HPDE6-E6E7 (cell line): ENCODE measurements around the gene SREBF1.
"Not testable (repeated sequence)": the region's sequence is repeated elsewhere in the genome, so short reads cannot be mapped to it uniquely, and the experiment has no call there.

Source experiments
- DNase-seq: peaks from one replicate; pipeline ENCODE4 v3.0.0; 2011; ENCODE audit warnings: missing footprints; ENCODE audit errors: extremely low spot score

Gene SREBF1

DNA sequence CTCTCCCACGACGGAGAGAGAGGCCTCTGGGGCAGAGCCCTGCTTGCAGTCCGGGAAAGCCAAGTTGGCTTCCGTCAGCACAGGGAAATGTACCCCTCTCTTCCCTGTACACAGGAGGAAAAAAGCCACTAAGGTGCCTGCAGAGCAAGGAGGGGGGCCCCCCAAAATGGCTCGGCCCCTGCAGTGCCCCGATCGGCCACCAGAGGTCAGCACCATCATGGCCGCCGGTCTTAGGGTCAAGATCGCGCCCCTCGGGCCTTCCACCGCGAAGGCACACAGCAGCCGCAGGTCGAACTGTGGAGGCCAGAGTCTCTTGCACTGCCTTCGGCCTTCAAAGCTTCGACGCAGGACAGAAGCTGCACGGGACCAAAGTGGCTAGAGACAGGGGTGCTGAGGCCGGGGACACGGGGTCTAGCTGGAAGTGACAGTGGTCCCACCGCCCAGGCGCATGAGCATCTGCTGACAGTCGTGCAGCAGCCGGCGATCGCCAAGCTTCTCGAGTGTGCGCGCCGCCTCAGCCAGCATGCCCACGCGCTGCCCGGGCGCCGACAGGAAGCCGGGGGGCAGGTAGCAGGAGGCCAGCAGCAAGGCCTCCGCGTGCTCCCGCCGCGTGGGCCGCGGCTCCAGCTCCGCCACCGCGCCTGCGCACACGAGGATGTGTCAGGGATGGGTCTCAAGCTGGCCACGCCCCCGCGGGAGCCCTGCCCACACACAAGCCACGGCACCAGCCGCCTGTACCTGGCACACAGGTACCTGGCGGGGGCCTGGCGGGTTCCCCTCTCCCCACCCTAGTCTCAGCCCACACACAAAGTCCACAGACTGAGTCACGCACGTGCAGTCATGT is 24.4 kb downstream of the SREBF1 start:
- no peak for DNase-seq

DNA sequence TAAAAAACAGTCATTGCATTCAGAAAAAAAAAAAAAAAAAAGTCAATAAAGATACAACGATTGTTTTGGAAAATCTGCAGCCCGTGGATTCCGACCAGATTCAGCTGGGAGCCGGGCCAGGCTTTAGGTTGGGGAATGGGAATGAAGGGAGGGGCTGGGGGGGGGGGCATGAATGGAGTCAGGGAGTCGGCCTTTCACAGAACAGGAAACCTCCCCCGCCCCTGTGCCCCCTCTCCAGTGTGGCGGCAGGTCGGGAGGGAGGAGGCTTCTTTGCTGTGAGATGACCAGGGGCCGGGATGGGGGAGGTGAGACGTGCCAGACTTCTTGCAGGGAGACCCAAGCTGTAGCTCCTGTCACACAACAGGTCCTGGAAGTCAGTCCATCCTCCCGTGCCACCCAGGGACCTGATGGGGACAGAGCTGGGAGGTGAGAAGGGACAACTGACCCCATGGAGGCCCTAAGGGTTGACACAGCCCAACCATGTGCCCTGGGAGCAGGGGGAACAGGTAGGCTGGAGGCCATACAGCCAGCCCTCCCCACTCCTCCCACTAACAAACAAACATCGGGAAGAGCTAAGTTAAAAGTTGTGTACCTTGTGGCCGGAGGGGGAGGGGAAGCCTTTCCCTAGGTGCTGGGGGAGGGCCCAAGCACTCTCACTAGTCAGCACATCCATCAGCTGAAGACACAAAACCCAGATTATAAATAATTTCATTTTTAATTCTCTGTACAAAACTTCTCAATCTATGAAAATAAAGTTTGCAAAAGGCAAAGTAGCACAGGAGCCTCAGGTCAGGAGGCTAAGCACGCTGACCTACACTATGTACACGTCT is 25.2 kb downstream of the SREBF1 start:
- no peak for DNase-seq

DNA sequence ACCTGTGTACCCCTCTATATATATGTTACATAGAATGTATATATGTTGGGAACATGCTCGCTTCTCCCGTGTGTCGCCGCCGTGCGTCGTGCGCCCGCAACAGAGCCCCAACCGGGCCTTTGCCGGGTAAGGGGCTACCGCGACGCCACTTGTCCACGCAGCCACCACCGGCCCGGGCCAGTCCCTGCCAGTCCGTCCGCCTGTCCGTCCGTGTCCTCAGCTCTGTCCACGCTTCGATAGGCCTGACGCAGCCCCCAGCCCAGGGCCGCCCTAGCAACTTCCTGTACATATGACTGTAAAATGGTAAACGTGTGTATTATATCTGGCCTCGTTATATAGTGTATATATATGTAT is 25.9 kb downstream of the SREBF1 start:
- DNase-seq, result no peak

DNA sequence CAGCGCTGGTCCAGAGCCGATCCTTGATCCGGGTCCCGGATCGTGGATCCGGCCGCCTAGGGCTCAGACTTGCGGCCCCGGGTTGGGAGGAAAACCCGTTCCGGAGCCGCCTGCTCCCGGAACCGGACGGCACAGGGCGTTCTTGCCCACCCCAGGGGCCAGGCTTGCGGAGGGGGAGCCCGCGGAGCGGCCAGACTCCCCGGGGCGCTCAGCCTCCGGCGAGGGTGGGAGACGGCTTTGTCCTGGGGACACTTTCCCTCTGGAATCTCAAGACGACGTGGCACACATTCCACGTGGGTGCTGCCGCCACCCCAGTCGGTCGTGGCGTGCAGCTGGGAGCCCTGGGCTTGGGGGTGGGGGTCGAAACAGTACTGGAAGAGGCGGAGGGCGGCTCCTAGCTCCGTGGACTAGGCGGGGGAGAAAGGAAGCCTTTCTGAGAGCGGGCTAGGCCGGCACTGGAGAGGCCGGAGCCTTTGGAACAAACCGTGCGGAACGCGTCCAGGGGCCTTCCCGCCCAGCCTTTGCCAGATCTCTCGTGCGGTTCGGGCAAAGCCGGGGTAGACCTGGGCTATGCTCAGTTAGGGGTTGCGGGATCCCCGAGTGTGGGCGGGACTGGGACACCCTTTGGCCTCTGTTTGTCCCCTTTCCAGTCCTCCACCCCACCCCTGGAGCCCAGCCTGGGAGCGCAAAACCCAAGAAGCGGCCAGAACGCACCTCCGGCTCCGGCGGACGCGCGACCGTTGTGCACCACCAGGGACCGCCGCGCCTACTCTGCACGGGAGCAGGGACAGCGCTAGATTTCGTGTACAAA is 26.5 kb downstream of the SREBF1 start:
- no peak for DNase-seq

DNA sequence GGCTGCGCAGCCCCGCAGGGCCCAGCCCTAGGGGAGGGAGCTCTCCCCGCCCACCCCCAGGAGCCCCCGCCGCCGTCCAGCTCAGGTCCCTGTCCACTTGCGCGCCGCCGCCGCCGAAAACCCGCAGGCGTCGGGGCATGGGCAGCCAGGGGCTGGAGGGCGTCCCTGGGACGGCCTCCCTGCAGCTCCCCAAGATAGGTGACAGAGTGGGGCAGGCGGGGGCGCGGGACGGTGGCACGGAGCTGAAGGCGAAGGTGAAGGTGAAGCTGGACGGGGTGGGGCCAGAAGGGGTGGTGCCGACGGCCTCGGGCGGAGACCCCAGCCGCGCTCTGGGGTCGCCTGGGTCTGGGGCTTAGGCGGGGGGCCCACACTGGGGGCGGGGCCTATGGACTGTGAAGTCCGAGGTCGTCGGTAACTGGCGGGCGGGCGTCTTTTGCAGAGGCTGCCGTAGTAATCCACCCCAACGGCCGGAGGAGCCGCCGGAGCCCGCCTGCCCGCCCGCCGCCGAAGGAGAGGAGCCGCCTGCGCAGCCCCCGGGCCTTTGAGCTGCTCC is 27.2 kb downstream of the SREBF1 start:
- no peak for DNase-seq

DNA sequence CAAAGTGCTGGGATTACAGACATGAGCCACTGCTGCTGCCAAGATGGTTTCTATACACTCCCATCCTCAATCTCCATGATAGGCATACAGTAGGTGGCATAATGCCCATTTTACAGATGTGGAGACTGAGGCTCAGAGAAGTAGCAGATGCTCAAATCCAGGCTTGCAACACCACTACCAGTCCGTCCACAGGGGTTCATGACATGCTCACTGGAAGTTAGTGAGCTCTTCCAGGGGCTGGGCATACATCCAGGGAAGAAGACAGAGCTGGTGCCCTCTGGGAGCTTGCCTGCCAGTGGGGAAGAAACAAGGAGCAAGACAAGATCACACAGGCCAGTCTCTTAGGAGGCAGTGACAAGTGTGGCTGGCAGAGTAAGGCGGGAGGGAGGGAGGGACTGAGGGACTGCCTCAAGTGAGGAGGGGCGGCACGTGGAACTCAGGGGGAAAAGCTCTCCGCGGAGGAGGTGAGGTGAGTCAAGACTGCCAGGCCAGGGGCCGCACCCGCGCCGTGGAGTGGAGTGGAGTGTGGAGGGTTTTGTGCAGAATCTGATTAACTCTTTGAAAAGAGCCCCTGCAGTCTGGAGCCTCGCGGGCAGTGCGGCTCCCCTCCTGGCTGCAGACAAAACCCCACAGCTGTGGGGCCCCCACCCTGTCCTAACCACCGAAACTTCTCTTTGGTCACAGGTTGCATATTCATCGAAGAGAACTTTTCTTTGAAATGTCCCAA is 27.9 kb downstream of the SREBF1 start:
- DNase-seq, result no peak

DNA sequence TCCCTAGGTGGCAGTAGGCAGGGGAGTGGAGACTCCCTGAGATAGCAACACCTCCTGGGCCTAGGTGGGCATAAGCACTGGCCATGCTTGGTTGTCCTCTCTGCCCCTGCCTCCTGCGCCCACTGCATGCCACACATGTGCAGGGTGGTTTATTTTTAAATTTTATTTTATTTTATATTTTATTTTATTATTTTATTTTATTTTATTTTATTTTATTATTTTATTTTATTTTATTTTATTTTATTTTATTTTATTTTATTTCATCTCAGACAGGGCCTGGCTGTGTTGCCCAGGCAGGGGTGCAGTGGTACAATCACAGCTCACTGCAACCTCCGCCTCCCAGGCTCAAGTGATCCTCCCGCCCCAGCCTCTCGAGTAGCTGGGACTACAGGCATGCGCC is 28.6 kb downstream of the SREBF1 start:
- not testable (repeated sequence) for DNase-seq

DNA sequence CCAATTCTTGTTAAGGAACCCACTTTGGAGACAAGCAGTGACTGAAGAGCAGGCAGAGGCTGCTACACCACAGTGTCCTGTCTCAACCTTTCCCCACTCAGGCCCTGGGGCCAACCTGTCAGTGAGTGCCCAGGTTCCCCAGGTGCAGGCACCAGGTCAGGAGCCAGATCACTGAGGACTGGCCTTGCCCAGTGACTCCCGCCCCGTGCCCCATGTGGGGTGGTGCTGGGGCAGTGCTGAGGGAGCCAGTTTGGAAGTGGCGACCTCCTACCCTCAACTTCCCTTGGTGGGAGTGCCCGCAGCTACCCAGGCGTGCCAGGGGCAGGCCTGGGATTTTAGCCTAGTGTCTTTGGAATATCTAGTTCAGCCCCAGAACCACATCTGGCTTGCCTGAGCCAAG is 29.3 kb downstream of the SREBF1 start:
- no peak for DNase-seq

DNA sequence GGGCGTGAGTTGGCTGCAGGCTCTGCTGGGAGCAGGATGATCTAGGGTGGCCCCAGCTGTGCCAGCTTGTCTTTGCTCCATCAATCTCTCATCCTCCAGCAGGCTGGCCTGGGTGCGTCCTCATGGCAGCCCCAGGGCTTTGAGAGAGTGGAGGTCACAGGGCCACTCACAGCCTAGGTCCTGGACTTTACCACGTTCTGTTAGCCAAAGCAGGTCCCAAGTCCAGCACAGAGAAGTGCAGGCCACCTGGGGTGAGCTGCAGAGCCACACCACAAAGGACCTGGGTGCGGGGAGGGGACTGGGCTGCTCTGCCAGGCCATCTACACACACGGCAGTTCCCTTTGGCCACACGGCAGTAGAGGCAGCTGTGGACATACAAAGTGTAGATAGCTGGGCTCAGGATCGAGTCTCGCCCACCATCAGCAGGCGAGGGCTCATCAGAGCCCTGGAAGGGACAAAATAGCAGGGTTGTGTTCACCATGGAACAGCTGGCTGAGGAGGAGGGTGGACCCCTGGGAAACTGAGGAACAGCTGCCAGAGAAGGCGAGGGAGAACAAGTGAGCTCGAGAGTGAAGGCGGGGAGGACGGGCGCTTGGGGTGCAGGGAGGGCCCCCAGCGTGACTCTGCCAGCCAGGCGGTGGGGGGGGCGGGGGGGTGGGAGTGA is 30.0 kb downstream of the SREBF1 start:
- no peak for DNase-seq

DNA sequence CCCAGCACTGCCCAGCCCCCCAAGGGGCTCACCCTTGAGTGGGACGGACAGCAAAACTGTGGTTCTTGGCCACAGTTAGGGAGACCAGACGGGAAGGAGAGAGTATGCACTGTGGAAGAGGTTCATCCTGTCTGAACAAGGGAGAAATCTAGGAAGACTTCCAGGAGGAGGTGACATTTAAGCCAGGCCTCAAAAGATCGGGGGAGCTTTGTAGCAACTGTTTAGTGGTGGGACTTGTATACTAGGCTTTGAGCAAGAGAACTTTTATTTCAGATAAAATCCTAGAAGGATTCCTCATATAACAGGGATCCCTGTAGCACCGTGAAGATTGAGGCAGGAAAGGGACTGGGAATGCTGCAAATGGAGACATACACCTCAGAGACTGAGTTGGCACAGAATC is 30.8 kb downstream of the SREBF1 start:
- DNase-seq, result no peak

DNA sequence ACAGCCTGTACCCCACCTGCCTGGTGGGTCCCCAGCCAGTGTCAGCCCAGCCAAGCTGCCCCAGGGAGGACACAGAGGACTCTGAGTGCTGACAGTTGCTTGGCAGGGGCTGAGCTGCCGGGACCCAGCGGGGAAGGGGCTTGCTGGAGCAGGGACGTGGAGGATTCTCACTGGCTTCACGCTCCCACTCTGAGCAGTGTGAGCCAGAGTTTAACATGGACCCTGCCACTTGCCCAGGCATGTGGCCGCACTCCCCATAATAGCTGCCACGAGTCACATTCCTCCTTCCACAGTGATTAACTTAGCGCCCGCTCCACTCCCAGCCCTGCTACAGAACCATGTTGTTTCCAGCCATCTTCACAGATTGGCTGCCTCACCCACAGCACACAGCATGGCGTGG is 31.2 kb downstream of the SREBF1 start:
- DNase-seq, result no peak

DNA sequence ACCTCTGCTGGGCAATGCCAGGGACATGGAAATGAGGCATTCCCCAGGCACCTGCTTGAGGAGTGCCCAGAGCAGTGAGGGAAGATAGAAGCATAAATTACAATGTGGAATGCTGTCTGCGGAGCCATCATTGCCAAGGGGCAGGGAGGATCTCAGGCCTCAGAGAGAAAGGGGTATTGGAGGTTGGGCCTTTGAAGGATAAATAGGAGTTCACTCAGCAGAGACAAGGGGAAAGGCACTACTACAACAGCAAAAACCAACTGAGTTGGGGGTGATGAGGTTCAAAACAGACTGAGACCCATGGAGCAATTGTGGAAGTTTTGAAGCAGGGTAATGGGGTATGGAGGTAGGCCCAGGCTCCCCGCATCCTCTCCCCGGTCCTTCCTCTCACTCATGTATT is 32.8 kb downstream of the SREBF1 start:
- DNase-seq, result no peak

DNA sequence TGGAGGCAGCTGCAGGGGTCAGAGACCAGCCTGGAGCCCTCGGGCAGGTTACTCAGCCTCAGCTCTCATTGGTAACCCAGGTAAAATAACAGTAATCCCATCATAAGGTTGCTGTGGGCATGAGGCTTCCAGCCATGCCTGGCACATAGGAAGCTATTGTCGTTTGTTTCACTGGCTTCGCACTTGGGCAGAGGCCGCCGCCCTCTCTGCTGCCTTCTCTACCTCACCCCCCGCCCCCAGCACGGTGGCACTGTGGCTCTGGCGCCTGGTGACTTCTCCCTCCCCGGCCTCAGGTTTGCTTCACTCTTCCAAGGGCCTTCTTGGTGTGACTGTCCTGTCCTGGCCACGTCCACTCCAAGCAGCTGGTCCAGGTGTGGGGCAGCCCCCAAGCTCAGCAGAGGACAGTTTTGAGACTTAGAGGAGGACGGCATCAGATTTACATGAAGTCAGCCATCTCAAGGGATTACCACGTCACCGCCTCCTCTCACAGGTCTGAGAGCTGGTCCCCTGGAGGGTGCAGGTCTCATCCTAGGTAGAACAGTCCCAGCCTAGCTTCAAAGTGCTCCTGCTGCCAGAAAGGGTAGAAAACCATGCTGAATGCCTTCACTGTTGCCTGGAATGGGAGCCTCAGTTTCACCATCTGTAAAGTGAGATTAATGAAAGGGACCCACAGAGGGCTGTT is 34.8 kb downstream of the SREBF1 start:
- DNase-seq, result no peak

DNA sequence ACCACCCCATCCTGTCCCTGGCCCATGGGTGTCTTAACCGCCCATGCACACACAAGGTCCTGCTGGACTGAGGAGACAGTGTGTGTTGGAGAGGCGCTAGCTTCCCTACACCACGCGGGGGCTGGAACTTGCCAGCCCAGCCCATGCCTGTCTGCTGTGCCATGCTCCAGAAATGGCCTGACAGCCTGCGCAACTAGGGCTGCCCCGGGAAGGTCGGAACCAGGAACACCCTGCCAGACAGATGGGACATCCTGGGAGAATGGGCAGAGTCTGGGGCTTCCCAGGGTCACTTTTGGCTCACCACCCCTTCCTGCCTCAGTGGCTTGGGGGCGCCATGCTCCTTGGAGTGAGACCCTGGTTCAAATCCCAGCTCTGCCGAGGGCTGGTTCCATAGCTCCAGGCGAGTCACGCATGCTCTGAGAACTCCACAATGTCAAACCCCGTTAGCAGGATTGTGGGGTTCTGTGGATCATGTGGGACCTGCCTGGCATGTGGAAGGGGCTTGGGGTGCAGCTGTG is 36.2 kb downstream of the SREBF1 start:
- no peak for DNase-seq

DNA sequence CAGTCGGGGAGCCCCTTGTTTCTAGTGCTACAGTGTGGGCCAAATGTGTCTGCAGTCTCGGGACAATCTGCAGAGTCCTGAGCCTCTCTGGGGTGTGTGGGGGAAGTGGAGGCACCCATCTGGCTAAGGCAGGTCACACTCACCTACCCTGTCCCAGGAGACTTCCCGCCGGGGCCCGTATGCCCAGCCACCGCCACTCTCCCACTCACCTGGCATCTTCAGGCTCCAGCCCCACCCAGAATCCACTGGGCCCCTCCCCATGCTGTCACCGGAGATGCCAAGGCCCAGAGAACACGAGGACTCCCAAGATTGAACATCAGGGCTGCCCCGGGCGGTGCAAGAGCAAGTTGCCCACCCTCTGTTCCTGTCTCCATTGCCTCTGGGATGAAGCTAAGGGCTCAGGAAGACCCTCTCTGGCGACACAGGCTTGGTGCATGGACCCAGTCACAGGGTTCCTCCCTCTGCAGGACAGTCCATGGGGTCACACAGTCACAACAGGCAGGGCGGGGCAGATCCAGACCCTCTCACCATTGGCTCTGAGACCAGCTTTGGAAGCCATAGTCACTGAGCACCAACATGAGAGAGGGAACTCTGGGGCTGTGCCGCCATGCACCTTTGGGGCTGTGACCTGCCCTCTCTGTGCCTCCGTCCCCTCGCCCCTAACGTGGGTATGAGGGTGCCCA is 38.1 kb downstream of the SREBF1 start:
- no peak for DNase-seq

DNA sequence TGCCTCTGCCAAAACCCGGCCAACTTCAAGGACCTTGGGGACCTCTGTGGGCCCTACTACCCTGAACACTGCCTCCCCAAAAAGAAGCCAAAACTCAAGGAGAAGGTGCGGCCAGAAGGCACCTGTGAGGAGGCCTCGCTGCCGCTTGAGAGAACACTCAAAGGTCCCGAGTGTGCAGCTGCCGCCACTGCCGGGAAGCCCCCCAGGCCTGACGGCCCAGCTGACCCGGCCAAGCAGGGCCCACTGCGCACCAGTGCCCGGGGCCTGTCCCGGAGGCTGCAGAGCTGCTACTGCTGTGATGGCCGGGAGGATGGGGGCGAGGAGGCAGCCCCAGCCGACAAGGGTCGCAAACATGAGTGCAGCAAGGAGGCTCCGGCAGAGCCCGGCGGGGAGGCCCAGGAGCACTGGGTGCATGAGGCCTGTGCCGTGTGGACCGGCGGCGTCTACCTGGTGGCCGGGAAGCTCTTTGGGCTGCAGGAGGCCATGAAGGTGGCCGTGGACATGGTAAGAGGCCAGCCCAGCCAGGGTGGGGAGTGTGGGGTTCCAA is 38.7 kb downstream of the SREBF1 start:
- no peak for DNase-seq

DNA sequence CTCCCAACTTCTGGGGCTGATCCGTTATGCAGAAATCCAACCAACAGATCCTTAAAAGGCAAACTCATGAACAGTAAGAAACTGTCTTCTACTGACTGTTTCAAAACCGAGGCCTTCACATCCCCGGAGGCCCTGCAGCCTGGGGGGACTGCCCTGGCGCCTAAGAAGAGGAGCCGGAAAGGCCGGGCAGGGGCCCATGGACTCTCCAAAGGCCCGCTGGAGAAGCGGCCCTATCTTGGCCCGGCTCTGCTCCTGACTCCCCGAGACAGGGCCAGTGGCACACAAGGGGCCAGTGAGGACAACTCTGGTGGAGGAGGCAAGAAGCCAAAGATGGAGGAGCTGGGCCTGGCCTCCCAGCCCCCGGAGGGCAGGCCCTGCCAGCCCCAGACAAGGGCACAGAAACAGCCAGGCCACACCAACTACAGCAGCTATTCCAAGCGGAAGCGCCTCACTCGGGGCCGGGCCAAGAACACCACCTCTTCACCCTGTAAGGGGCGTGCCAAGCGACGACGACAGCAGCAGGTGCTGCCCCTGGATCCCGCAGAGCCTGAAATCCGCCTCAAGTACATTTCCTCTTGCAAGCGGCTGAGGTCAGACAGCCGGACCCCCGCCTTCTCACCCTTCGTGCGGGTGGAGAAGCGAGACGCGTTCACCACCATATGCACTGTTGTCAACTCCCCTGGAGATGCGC is 39.5 kb downstream of the SREBF1 start:
- no peak for DNase-seq

DNA sequence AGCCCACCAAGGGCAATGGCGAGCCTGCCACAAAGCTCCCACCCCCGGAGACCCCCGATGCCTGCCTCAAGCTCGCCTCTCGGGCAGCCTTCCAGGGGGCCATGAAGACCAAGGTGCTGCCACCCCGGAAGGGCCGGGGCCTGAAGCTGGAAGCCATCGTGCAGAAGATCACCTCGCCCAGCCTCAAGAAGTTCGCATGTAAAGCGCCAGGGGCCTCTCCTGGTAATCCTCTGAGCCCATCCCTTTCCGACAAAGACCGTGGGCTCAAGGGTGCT is 40.1 kb downstream of the SREBF1 start:
- no peak for DNase-seq
